Measurements from ENCODE around the gene HBG2. TPM values are rescaled to one million over a fixed set of nuclear protein-coding genes. Genes with fewer than 3 reads are reported as not detected.

Gene HBG2
- total and polyA plus RNA-seq, 9 of the 15 experiments (the other 6 are each of a cell fraction or from before 2014, with no cell fraction given): 1,626 to 58,619 (median 10,515) TPM

Other genes starting within 250 kb of the HBG2 start
Only the 7 nearest of the 19 such genes appear.
- gene OR51V1, start 54.1 kb downstream of the HBG2 start, total RNA-seq (2014; rRNA removed): not detected in 2 replicates
- gene OR51V1, start 54.1 kb downstream of the HBG2 start, total RNA-seq (2014; rRNA removed; fragmentation: Illumina TruSeq; extraction: Trizol): not detected in 2 replicates
- gene OR51V1, start 54.1 kb downstream of the HBG2 start, total RNA-seq (2015; rRNA removed; fragmentation: Illumina TruSeq; extraction: Trizol): not detected in 2 replicates
- gene OR51V1, start 54.1 kb downstream of the HBG2 start, total RNA-seq (2021): not detected in 2 replicates
- not detected in 2 replicates for gene OR51V1, start 54.1 kb downstream of the HBG2 start, polyA plus RNA-seq (2011; rRNA removed)
- not detected in 2 replicates for gene OR51V1, start 54.1 kb downstream of the HBG2 start, polyA plus RNA-seq (2014; fragmentation: Illumina TruSeq; extraction: Trizol)
- not detected for gene OR51V1, start 54.1 kb downstream of the HBG2 start, polyA plus RNA-seq (2014; fragmentation: Nextera tagmentation; extraction: Ambion mirVana)
- not detected in 2 replicates for gene OR51V1, start 54.1 kb downstream of the HBG2 start, polyA plus RNA-seq (2014; rRNA removed)
- gene HBB, start 27.7 kb downstream of the HBG2 start, total RNA-seq (2014; rRNA removed): 0.33 TPM in 1 of 2 replicates, not detected in the other
- 0.33 and 0.45 TPM in 2 replicates for gene HBB, start 27.7 kb downstream of the HBG2 start, total RNA-seq (2014; rRNA removed; fragmentation: Illumina TruSeq; extraction: Trizol)
- not detected in 2 replicates for gene HBB, start 27.7 kb downstream of the HBG2 start, total RNA-seq (2015; rRNA removed; fragmentation: Illumina TruSeq; extraction: Trizol)
- gene HBB, start 27.7 kb downstream of the HBG2 start, total RNA-seq (2021): 0.72 and 1.5 TPM in 2 replicates
- 0.23 and 0.46 TPM in 2 replicates for gene HBB, start 27.7 kb downstream of the HBG2 start, polyA plus RNA-seq (2011; rRNA removed)
- 1.0 and 1.1 TPM in 2 replicates for gene HBB, start 27.7 kb downstream of the HBG2 start, polyA plus RNA-seq (2014; fragmentation: Illumina TruSeq; extraction: Trizol)
- gene HBB, start 27.7 kb downstream of the HBG2 start, polyA plus RNA-seq (2014; fragmentation: Nextera tagmentation; extraction: Ambion mirVana): 1 to 10 TPM; 1.2 to 3.4 TPM
- gene HBB, start 27.7 kb downstream of the HBG2 start, polyA plus RNA-seq (2014; rRNA removed): 0.18 and 1.2 TPM in 2 replicates
- 19.9 and 20.9 TPM in 2 replicates for gene HBD, start 20.3 kb downstream of the HBG2 start, total RNA-seq (2014; rRNA removed)
- 26.9 and 27.6 TPM in 2 replicates for gene HBD, start 20.3 kb downstream of the HBG2 start, total RNA-seq (2014; rRNA removed; fragmentation: Illumina TruSeq; extraction: Trizol)
- gene HBD, start 20.3 kb downstream of the HBG2 start, total RNA-seq (2015; rRNA removed; fragmentation: Illumina TruSeq; extraction: Trizol): 11.8 and 13.4 TPM in 2 replicates
- gene HBD, start 20.3 kb downstream of the HBG2 start, total RNA-seq (2021): 26.6 and 28.0 TPM in 2 replicates
- 26.0 and 46.3 TPM in 2 replicates for gene HBD, start 20.3 kb downstream of the HBG2 start, polyA plus RNA-seq (2011; rRNA removed)
- 36.0 and 44.6 TPM in 2 replicates for gene HBD, start 20.3 kb downstream of the HBG2 start, polyA plus RNA-seq (2014; fragmentation: Illumina TruSeq; extraction: Trizol)
- gene HBD, start 20.3 kb downstream of the HBG2 start, polyA plus RNA-seq (2014; fragmentation: Nextera tagmentation; extraction: Ambion mirVana): 100 to 1,000 TPM; 137 to 169 TPM
- 29.5 and 48.5 TPM in 2 replicates for gene HBD, start 20.3 kb downstream of the HBG2 start, polyA plus RNA-seq (2014; rRNA removed)
- 3,349 and 3,828 TPM in 2 replicates for gene HBG1, start 4.9 kb downstream of the HBG2 start, total RNA-seq (2014; rRNA removed)
- gene HBG1, start 4.9 kb downstream of the HBG2 start, total RNA-seq (2014; rRNA removed; fragmentation: Illumina TruSeq; extraction: Trizol): 3,691 and 4,785 TPM in 2 replicates
- 1,066 and 1,105 TPM in 2 replicates for gene HBG1, start 4.9 kb downstream of the HBG2 start, total RNA-seq (2015; rRNA removed; fragmentation: Illumina TruSeq; extraction: Trizol)
- gene HBG1, start 4.9 kb downstream of the HBG2 start, total RNA-seq (2021): 3,171 and 3,343 TPM in 2 replicates
- gene HBG1, start 4.9 kb downstream of the HBG2 start, polyA plus RNA-seq (2011; rRNA removed): 10,167 and 10,862 TPM in 2 replicates
- 4,898 and 6,694 TPM in 2 replicates for gene HBG1, start 4.9 kb downstream of the HBG2 start, polyA plus RNA-seq (2014; fragmentation: Illumina TruSeq; extraction: Trizol)
- gene HBG1, start 4.9 kb downstream of the HBG2 start, polyA plus RNA-seq (2014; fragmentation: Nextera tagmentation; extraction: Ambion mirVana): over 10,000 TPM; 14,841 to 16,338 TPM
- 5,149 and 5,228 TPM in 2 replicates for gene HBG1, start 4.9 kb downstream of the HBG2 start, polyA plus RNA-seq (2014; rRNA removed)
- 1,522 and 1,641 TPM in 2 replicates for gene HBE1, start 15.2 kb upstream of the HBG2 start, total RNA-seq (2014; rRNA removed)
- 1,988 and 2,064 TPM in 2 replicates for gene HBE1, start 15.2 kb upstream of the HBG2 start, total RNA-seq (2014; rRNA removed; fragmentation: Illumina TruSeq; extraction: Trizol)
- 594 and 612 TPM in 2 replicates for gene HBE1, start 15.2 kb upstream of the HBG2 start, total RNA-seq (2015; rRNA removed; fragmentation: Illumina TruSeq; extraction: Trizol)
- 1,978 and 2,119 TPM in 2 replicates for gene HBE1, start 15.2 kb upstream of the HBG2 start, total RNA-seq (2021)
- gene HBE1, start 15.2 kb upstream of the HBG2 start, polyA plus RNA-seq (2011; rRNA removed): 1,590 and 10,250 TPM in 2 replicates
- 2,663 and 2,874 TPM in 2 replicates for gene HBE1, start 15.2 kb upstream of the HBG2 start, polyA plus RNA-seq (2014; fragmentation: Illumina TruSeq; extraction: Trizol)
- gene HBE1, start 15.2 kb upstream of the HBG2 start, polyA plus RNA-seq (2014; fragmentation: Nextera tagmentation; extraction: Ambion mirVana): 1,000 to 10,000 TPM; 2,181 to 2,800 TPM
- gene HBE1, start 15.2 kb upstream of the HBG2 start, polyA plus RNA-seq (2014; rRNA removed): 2,730 and 3,408 TPM in 2 replicates
- gene OR51B4, start 47.2 kb upstream of the HBG2 start, total RNA-seq (2014; rRNA removed): 20.5 and 22.1 TPM in 2 replicates
- gene OR51B4, start 47.2 kb upstream of the HBG2 start, total RNA-seq (2014; rRNA removed; fragmentation: Illumina TruSeq; extraction: Trizol): 48.3 and 56.4 TPM in 2 replicates
- gene OR51B4, start 47.2 kb upstream of the HBG2 start, total RNA-seq (2015; rRNA removed; fragmentation: Illumina TruSeq; extraction: Trizol): 39.9 and 42.2 TPM in 2 replicates
- gene OR51B4, start 47.2 kb upstream of the HBG2 start, total RNA-seq (2021): 43.8 and 48.2 TPM in 2 replicates
- gene OR51B4, start 47.2 kb upstream of the HBG2 start, polyA plus RNA-seq (2011; rRNA removed): 64.6 and 65.5 TPM in 2 replicates
- gene OR51B4, start 47.2 kb upstream of the HBG2 start, polyA plus RNA-seq (2014; fragmentation: Illumina TruSeq; extraction: Trizol): 53.2 and 55.8 TPM in 2 replicates
- gene OR51B4, start 47.2 kb upstream of the HBG2 start, polyA plus RNA-seq (2014; fragmentation: Nextera tagmentation; extraction: Ambion mirVana): 10 to 100 TPM; 17.1 to 23.8 TPM
- 22.8 and 32.9 TPM in 2 replicates for gene OR51B4, start 47.2 kb upstream of the HBG2 start, polyA plus RNA-seq (2014; rRNA removed)
- gene OR51B2, start 69.5 kb upstream of the HBG2 start, total RNA-seq (2014; rRNA removed): 3.4 and 4.0 TPM in 2 replicates
- 6.6 TPM in 2 replicates for gene OR51B2, start 69.5 kb upstream of the HBG2 start, total RNA-seq (2014; rRNA removed; fragmentation: Illumina TruSeq; extraction: Trizol)
- 5.0 and 5.7 TPM in 2 replicates for gene OR51B2, start 69.5 kb upstream of the HBG2 start, total RNA-seq (2015; rRNA removed; fragmentation: Illumina TruSeq; extraction: Trizol)
- 3.3 and 4.0 TPM in 2 replicates for gene OR51B2, start 69.5 kb upstream of the HBG2 start, total RNA-seq (2021)
- 5.7 and 10.5 TPM in 2 replicates for gene OR51B2, start 69.5 kb upstream of the HBG2 start, polyA plus RNA-seq (2011; rRNA removed)
- 3.3 and 3.5 TPM in 2 replicates for gene OR51B2, start 69.5 kb upstream of the HBG2 start, polyA plus RNA-seq (2014; fragmentation: Illumina TruSeq; extraction: Trizol)
- gene OR51B2, start 69.5 kb upstream of the HBG2 start, polyA plus RNA-seq (2014; fragmentation: Nextera tagmentation; extraction: Ambion mirVana): under 1 TPM; 0.38 to 0.84 TPM
- gene OR51B2, start 69.5 kb upstream of the HBG2 start, polyA plus RNA-seq (2014; rRNA removed): 2.6 and 2.7 TPM in 2 replicates